HCT116 (cell line): ENCODE results near the gene GDI1.

ENCODE experiments used
- EZH2phosphoT487 ChIP-seq: fragments of 200-600 bp; IDR thresholded peaks from 2 replicates; pipeline ENCODE4 v1.6.1; 2018; ENCODE audit warnings: antibody characterized with exemption, borderline replicate concordance
- POLR2AphosphoS5 ChIP-seq: IDR thresholded peaks from 2 replicates; pipeline ENCODE4 v1.6.1; 2011; ENCODE audit warnings: mild to moderate bottlenecking, low read depth, low read length, moderate library complexity
- RAD21 ChIP-seq: IDR thresholded peaks from 2 replicates; pipeline ENCODE4 v1.6.1; 2012; ENCODE audit warnings: low read depth, mild to moderate bottlenecking
- SIN3A ChIP-seq: IDR thresholded peaks from 2 replicates; pipeline ENCODE4 v1.6.1; 2012; ENCODE audit warnings: low read depth

DNA sequence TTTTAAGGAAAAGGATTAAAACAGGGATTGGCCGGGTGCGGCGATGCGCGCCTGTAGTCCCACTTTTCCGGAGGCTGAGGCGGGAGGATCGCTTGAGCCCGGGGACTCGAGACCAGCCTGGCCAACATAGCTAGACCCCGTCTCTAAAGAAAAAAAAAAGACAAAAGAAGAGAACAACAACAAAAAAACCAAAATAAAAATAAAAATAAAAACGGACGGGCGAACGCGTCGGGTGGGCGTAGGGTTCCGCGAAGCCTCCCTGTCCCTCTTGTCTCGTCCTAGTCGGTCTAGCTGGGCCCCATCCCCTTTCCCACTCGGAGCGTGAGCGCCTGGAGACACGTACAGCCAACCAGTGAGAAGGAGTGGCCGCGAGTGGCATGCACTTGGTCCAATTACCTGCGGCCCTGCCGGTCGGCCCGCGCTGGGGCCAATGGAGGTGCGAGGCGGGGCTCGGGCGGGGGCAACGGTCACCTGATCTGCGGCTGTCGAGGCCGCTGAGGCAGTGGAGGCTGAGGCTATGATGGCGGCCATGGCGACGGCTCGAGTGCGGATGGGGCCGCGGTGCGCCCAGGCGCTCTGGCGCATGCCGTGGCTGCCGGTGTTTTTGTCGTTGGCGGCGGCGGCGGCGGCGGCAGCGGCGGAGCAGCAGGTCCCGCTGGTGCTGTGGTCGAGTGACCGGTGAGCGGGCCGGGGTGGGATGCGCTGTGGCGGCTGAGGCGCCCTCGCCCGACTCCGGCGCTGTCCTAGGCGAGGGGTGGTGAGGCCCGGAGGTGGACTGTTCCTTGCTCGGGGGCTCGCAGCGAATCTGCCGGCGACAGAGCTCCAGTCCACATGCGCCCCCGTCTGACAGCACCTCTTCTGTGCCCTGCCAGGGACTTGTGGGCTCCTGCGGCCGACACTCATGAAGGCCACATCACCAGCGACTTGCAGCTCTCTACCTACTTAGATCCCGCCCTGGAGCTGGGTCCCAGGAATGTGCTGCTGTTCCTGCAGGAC is 8.5 kb upstream of the GDI1 start, which contains the start of gene ATP6AP1:
- TF ChIP-seq SIN3A (no peak), RAD21 (no peak), POLR2AphosphoS5 (peak; percentile 67), EZH2phosphoT487 (no peak)
